Adrenal gland (tissue), 12 donors: ENCODE data around the gene ETFA. TPM values are rescaled to one million over a fixed set of nuclear protein-coding genes. Genes with fewer than 3 reads are reported as not detected.

ENCODE experiments used
- DNase-seq, 7 donors: peaks; one replicate each; pipeline ENCODE4 v3.0.0-alpha.2; 2019 to 2020
- H3K27ac ChIP-seq, 5 donors: fragments of 200-600 bp; sonication (generic) in 4 of 5; 1 replicate in 3 of 5; 2 replicates in 2 of 5; pipeline versions ENCODE4 v1.5.1 to v1.8.0; 2016 to 2020; ENCODE audit warnings: mild to moderate bottlenecking in 1 of 5
- H3K27me3 ChIP-seq: fragments of 200-600 bp; 2 replicates; pipeline ENCODE4 v1.8.0; 2021
- H3K36me3 ChIP-seq, 2 donors: fragments of 200-600 bp; replicated peaks in 1 of 2; 1 replicate in 1 of 2; 2 replicates in 1 of 2; pipeline versions ENCODE4 v1.5.1 to v1.8.0; 2018 to 2022
- H3K4me1 ChIP-seq, 2 donors: fragments of 200-600 bp; replicated peaks in 1 of 2; 1 replicate in 1 of 2; 2 replicates in 1 of 2; pipeline versions ENCODE4 v1.5.1 to v1.8.0; 2018 to 2021
- H3K4me3 ChIP-seq, 4 donors: fragments of 200-600 bp; sonication (generic) in 3 of 4; one replicate each; pipeline ENCODE4 v1.5.1; 2016 to 2018
- H3K9me3 ChIP-seq, 3 donors: fragments of 200-600 bp; sonication (generic) in 1 of 3; replicated peaks in 1 of 3; 1 replicate in 2 of 3; 2 replicates in 1 of 3; pipeline versions ENCODE4 v1.5.1 to v1.8.0; 2016 to 2021
- POLR2A ChIP-seq, 2 donors: fragments of 450-650 bp; IDR thresholded peaks; one replicate each; pipeline ENCODE4 v1.6.1; 2017; ENCODE audit warnings: antibody characterized with exemption in 2 of 2, mild to moderate bottlenecking in 2 of 2, moderate library complexity in 1 of 2
- WGBS, 4 donors: extraction: QIAGEN DNeasy Blood & Tissue Kit in 2 of 4; methylation state at CpG; one replicate each; pipeline versions ENCODE4 v1.1.5 to v1.1.7; 2013 to 2017; 5-methylcytosine and 5-hydroxymethylcytosine counted together
- intact Hi-C, 2 donors: fragments of 100-400 bp; cut with DNase I; formaldehyde crosslinking; loops; one replicate each; pipeline versions ENCODE4 v1.14.1 to v1.15.0; 2022 to 2023
- polyA plus RNA-seq, 3 donors: library from polyadenylated mRNA; stranded (reverse); fragments of 200-250 nt in 2 of 3; fragments of 350-450 nt in 1 of 3; fragmentation: Illumina TruSeq in 1 of 3; extraction: RNeasy Lipid Tissue Mini Kit (QIAGEN cat#74804) in 1 of 3; gene quantifications; one replicate each; pipeline ENCODE4 v1.2.3, GENCODE V29; 2013 to 2014
- total RNA-seq, 9 donors: library from RNA; depleted of rRNA in 4 of 9; stranded (reverse); fragments of >200 nt in 4 of 9; fragments of 120-200 nt in 1 of 9; fragmentation: NEBNext Ultra II Directional in 1 of 9; extraction: Animal tissue kit (Norgen Biotek cat#: 25700) in 1 of 9; gene quantifications; one replicate each; pipeline versions ENCODE4 v1.1.0 to v1.2.4, GENCODE V29; 2013 to 2023
- TF ChIP-seq, protein P1 (sequence below), 6 experiments: fragments of 450-650 bp in 4 of 6; fragments of 200-600 bp in 2 of 6; sonication (generic) in 1 of 6; IDR thresholded peaks; 1 replicate in 5 of 6; 2 replicates in 1 of 6; pipeline versions ENCODE4 v1.5.1 to v1.8.0; 2016 to 2021; ENCODE audit warnings: antibody characterized with exemption in 6 of 6, mild to moderate bottlenecking in 2 of 6, moderate library complexity in 1 of 6
- donor health status: healthy with polysubstance abuse.
- donor health status: Bipolar disorder and iron deficiency.
- donor health status: DM: yes; HTN: yes; CAD: no.
- donor health status: DM: no; HTN: no; CAD: no.
- donor health status: DM: no; HTN: no; CAD: no.
- donor health status: DM: yes; HTN: yes; CAD: no.

ETFA gene
- total and polyA plus RNA-seq, 12 donors: 50.0 to 339 (median 187) TPM

DNA sequence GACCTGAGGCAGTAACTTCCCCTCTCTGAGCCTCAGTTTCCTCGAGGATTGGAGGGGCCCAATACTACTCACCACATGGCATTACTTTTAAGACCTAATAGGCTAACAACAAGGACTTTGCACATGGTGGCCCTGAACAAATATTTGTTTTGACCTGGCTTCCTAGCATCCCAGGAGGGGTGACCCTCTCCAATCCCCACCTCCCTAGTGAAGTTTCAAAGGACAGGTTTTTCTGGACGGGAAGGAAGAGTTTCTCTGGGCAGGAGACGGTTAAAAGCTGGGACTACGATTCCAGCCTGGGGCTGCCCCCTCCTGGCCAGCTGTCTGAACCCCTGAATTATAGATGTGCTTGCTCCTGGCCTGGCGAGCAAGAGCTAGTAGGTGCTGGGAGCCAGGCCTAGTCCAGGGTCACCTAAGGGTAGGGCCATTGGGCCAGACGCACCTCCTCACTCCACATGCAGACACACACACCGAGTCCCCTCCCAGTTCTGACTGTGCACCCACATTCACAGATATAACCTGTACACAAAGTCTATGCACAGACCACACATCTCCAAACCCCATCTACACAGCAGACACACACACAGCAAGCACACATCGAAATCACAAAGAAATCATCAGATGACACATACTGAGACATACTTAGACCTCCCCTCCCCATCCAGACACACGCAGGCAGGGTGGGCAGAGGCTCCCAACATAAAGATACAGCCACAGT, 22.6 kb upstream of the ETFA start:
- peaks cover 3 to 12% of the 10 kb centered on the region in 2 donors for H3K4me1 ChIP-seq
- TF ChIP-seq, protein P1, sequence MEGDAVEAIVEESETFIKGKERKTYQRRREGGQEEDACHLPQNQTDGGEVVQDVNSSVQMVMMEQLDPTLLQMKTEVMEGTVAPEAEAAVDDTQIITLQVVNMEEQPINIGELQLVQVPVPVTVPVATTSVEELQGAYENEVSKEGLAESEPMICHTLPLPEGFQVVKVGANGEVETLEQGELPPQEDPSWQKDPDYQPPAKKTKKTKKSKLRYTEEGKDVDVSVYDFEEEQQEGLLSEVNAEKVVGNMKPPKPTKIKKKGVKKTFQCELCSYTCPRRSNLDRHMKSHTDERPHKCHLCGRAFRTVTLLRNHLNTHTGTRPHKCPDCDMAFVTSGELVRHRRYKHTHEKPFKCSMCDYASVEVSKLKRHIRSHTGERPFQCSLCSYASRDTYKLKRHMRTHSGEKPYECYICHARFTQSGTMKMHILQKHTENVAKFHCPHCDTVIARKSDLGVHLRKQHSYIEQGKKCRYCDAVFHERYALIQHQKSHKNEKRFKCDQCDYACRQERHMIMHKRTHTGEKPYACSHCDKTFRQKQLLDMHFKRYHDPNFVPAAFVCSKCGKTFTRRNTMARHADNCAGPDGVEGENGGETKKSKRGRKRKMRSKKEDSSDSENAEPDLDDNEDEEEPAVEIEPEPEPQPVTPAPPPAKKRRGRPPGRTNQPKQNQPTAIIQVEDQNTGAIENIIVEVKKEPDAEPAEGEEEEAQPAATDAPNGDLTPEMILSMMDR (IDR thresholded peaks at IDR 0.05): no peak
- TF ChIP-seq POLR2A (IDR thresholded peaks at IDR 0.05): no peak
- no peaks in the 10 kb centered on the region for H3K9me3 ChIP-seq
- peak in 1 of 7 donors; percentile 9 for DNase-seq
- no peaks in the 10 kb centered on the region for H3K36me3 ChIP-seq
- intact Hi-C loops: loop anchor here in 1 of 2 donors (5.0 kb wide), 1 partner anchor 142 kb away; no protein-coding TSS in a partner anchor
- H3K4me3 ChIP-seq: no peak overlapping the region
- H3K27me3 ChIP-seq: peaks cover 57% of the 10 kb centered on the region
- 42 to 51% (median 46%) methylated on average over 9 of the region's 9 CpGs for WGBS, 4 donors
- no peak overlapping the region for H3K27ac ChIP-seq

DNA sequence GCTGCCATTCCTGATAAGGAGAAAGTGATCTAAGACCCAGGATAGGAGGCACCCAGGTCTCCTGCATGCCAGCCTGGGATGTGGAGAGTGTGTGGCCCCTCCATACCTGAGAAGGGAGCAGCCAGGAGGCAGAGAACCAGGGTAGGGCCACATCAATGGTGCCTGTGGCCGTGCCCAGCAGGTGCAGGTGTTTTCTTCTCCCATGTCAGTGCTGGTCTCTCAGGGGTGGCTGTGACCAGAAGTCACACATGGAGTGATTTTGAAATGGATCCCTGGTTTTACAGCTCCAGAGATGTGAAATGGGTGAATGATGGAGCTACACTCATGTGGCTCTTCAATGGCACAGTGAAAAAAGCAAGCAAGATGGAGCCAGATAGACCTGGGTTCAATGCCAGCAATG, 22.0 kb upstream of the ETFA start:
- Histone ChIP-seq H3K4me3 (no peak overlapping the region), H3K4me1 (peaks cover 3 to 12% of the 10 kb centered on the region in 2 donors), H3K27me3 (peaks cover 52% of the 10 kb centered on the region), H3K27ac (no peak overlapping the region), H3K36me3 (no peaks in the 10 kb centered on the region), H3K9me3 (no peaks in the 10 kb centered on the region)
- 96 to 100% (median 97%) methylated on average over 1 of the region's 1 CpG; no CpG with 5 or more reads in 1 of the 4 donors for WGBS, 4 donors
- intact Hi-C loops: loop anchor here in 1 of 2 donors (5.0 kb wide), 1 partner anchor 141 kb away; no protein-coding TSS in a partner anchor
- TF ChIP-seq POLR2A (IDR thresholded peaks at IDR 0.05): no peak
- TF ChIP-seq, protein P1 (IDR thresholded peaks at IDR 0.05): no peak
- DNase-seq: peak in 1 of 7 donors; percentile 7

DNA sequence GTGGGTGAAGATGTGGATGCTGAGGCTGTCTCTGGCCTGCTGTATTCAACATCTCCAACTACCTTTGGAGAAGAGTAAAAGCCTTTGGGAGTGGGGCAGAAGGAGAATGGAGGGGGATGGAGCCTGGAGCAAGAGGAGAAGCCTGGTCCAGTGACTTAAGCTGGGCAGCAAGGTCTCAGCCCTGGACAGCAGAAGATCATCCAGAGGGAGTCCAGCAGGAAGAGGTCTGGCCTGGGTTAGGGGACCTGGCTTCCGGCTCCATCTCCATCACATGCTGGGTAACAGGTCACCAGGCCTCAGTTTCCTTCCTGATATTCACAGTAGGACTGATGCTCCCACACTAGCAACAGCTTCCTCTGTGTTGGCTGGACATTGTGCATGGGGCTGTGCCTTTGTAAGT, 21.5 kb upstream of the ETFA start:
- TF ChIP-seq, protein P1 (IDR thresholded peaks at IDR 0.05): no peak
- TF ChIP-seq POLR2A (IDR thresholded peaks at IDR 0.05): no peak
- Histone ChIP-seq H3K27me3 (peaks cover 47% of the 10 kb centered on the region), H3K4me1 (peaks cover 3 to 8% of the 10 kb centered on the region in 2 donors), H3K27ac (no peak overlapping the region), H3K9me3 (no peaks in the 10 kb centered on the region), H3K4me3 (no peak overlapping the region), H3K36me3 (no peaks in the 10 kb centered on the region)
- peak in 1 of 7 donors; percentile 5 for DNase-seq
- 87 to 100% (median 87%) methylated on average over 1 of the region's 1 CpG; no CpG with 5 or more reads in 1 of the 4 donors for WGBS, 4 donors
- intact Hi-C loops: loop anchor here in 1 of 2 donors (5.0 kb wide), 1 partner anchor 140 kb away; no protein-coding TSS in a partner anchor

DNA sequence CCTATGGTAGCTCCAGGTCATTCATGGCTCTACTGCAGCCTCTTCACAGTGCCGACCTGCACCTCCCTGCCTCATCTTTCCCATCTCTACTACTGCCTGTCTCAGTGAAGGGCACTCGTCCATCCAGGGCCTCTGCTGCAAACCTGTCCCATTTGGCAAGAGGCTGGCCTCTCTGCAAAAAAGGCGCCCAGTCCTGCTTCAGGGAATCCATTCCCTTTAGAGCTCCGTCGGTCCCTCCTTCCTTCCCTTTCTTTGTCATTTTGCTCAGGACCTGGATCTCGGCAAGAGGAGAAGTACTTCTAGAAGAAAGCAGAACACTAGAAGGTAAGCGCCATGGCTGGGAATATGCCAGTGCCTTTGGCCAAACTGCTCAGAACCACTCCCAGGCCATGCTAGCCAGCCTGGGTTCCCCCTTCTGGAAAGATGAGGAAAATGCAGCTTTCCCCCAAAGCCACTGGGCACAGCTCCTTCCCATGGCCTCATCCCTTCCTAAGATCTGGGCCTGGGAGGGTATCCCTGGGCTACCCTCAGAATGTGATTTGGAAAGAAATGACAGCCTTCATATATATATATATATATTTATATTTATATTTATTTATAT, 18.9 kb upstream of the ETFA start:
- intact Hi-C loops: loop anchor here in 1 of 2 donors (5.0 kb wide), 1 partner anchor 138 kb away; no protein-coding TSS in a partner anchor
- H3K9me3 ChIP-seq: no peaks in the 10 kb centered on the region
- no peak for TF ChIP-seq POLR2A (IDR thresholded peaks at IDR 0.05)
- TF ChIP-seq, protein P1 (IDR thresholded peaks at IDR 0.05): peak; percentile 42 to 77 (median 62)
- no peaks in the 10 kb centered on the region for H3K36me3 ChIP-seq
- H3K27ac ChIP-seq: no peak overlapping the region
- H3K4me3 ChIP-seq: no peak overlapping the region
- peak; percentile 57 to 83 (median 74) for DNase-seq
- 64 to 72% (median 70%) methylated on average over 7 of the region's 7 CpGs for WGBS, 4 donors
- no peaks in the 10 kb centered on the region for H3K4me1 ChIP-seq
- peaks cover 34% of the 10 kb centered on the region for H3K27me3 ChIP-seq
